BLaER1 (cell line): ENCODE data around the gene GTF3C1.

Source experiments
- H3K27ac ChIP-seq: shearing (Covaris generic); formaldehyde crosslinking; 2 replicates; pipeline ENCODE4 v1.8.1; 2022
- H3K27me3 ChIP-seq: shearing (Covaris generic); formaldehyde crosslinking; 2 replicates; pipeline ENCODE4 v1.8.1; 2022
- H3K36me3 ChIP-seq: shearing (Covaris generic); formaldehyde crosslinking; 2 replicates; pipeline ENCODE4 v1.8.1; 2022
- H3K4me1 ChIP-seq: shearing (Covaris generic); formaldehyde crosslinking; 2 replicates; pipeline ENCODE4 v1.8.1; 2022
- H3K4me2 ChIP-seq: shearing (Covaris generic); formaldehyde crosslinking; 2 replicates; pipeline ENCODE4 v1.8.1; 2022
- H3K4me3 ChIP-seq: shearing (Covaris generic); formaldehyde crosslinking; 2 replicates; pipeline ENCODE4 v1.8.1; 2022
- H3K9ac ChIP-seq: shearing (Covaris generic); formaldehyde crosslinking; 2 replicates; pipeline ENCODE4 v1.8.1; 2022
- H3K9me3 ChIP-seq: shearing (Covaris generic); formaldehyde crosslinking; 2 replicates; pipeline ENCODE4 v1.8.1; 2022
- H4K20me1 ChIP-seq: shearing (Covaris generic); formaldehyde crosslinking; 2 replicates; pipeline ENCODE4 v1.8.1; 2022
- Cebpa-rat ChIP-seq: shearing (Covaris generic); IDR thresholded peaks from 2 replicates; pipeline ENCODE4 v1.8.1; 2022

The GTF3C1 gene

DNA sequence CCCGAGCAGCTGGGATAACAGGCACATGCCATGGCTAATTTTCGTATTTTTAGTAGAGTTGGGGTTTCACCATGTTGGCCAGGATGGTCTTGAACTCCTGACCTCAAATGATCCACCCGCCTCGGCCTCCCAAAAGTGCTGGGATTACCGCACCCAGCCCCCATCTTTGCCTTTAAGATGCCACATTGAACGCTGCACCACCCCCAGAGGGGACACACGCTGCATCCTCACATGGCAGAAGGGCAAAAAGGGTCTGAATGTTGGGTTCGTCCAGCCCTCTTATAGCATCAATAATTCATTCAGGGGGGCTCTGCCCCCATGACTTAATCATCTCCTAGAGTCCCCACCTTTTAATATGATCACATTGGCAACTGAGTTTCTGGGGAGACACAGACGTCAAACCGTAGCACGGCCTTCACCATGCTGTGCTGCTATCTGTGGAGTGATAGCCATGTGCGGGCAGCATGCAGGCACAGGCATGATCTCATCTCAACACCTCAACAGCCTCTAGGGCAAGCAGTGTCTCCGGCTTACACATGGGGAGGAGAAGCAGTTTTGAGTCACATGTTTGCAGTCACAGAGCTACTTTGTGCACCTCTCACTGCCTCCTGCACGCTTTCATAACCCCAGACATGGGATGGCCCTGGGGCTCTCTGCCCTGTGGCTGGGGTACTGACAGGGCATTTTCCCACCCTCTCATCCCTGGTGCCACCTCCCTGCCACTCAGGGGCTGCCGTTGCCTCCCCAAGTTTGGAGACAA, 117.8 kb downstream of the GTF3C1 start:
- H3K4me3 ChIP-seq = no peak overlapping the region
- no peaks in the 10 kb centered on the region for H4K20me1 ChIP-seq
- H3K4me2 ChIP-seq = peak overlapping the region; percentile 89
- peak overlapping the region; percentile 16; the same call in 1 of the 2 replicates for H3K9ac ChIP-seq
- peak overlapping the region; percentile 90 for H3K27ac ChIP-seq
- H3K9me3 ChIP-seq = no peaks in the 10 kb centered on the region
- no peak for TF ChIP-seq Cebpa-rat
- no peaks in the 10 kb centered on the region for H3K27me3 ChIP-seq
- peaks cover 23% of the 10 kb centered on the region; the same call in 1 of the 2 replicates for H3K36me3 ChIP-seq
- peaks cover 83% of the 10 kb centered on the region for H3K4me1 ChIP-seq

DNA sequence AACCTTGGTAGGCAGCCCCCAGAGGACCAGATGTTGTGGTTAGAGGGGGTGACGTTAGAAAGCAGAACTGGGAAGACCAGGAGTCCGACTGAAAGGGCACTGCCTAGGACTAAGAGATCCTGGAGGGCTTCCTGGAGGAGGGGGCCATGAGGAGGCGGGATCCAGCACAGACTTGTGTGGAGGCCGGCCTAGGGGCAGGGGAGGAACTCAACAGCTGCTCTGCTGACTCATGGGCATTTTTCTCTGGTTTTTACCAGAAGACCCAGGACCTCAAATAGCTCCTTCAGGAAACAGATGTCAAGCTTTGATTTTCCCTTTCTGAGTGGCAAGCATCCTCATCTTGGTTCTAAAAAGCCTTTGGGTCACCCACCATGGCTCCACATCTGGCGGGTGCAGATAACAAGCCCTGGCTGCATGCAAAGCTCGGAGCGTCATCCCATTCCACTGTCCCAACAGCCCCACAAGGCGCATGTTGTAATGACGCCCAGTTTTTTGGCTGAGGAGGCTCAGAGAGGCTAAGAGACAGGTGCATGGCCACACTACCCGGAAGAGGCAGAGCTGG, 118.7 kb downstream of the GTF3C1 start:
- peaks cover 92% of the 10 kb centered on the region for H3K4me1 ChIP-seq
- H3K36me3 ChIP-seq = peaks cover 21% of the 10 kb centered on the region; the same call in 1 of the 2 replicates
- peak overlapping the region; percentile 90 for H3K27ac ChIP-seq
- H3K9ac ChIP-seq = peak overlapping the region; percentile 66; the same call in 1 of the 2 replicates
- no peaks in the 10 kb centered on the region for H3K9me3 ChIP-seq
- H3K27me3 ChIP-seq = no peaks in the 10 kb centered on the region
- no peak for TF ChIP-seq Cebpa-rat
- H3K4me2 ChIP-seq = peak overlapping the region; percentile 89
- 0 out of 2 replicates have a peak overlapping the region, but pooled peaks have one; percentile 44 for H3K4me3 ChIP-seq
- no peaks in the 10 kb centered on the region for H4K20me1 ChIP-seq

GRCh38 chr16:27430512-27430911, 119.2 kb downstream of the GTF3C1 start:
- peak overlapping the region; percentile 89 for H3K4me2 ChIP-seq

DNA sequence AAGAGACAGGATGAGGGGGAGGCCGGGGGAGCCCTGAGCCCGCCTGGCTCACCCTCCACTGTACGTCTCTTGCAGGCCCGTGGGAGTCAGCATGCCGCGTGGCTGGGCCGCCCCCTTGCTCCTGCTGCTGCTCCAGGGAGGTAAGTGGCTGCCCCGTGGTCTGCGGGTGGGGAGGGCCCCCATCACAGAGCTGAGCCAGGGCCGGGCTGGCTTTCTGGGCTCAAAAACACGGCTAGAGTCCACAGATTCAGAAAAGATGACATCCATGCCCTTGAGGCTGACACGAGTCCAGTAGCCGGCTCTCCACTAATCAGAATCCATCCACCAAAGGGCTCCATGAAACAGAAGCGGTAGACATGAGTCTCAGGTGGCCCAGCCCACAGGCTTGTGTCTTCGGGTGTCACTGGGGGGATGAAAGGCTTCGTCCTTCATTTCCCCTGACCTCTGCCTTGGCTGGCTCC, 119.7 kb downstream of the GTF3C1 start:
- Histone ChIP-seq H3K9ac (peak overlapping the region; percentile 66), H3K27ac (peak overlapping the region; percentile 90), H3K4me3 (peak overlapping the region; percentile 44), H3K9me3 (no peaks in the 10 kb centered on the region), H3K4me1 (peaks cover 100% of the 10 kb centered on the region), H4K20me1 (no peaks in the 10 kb centered on the region), H3K27me3 (no peaks in the 10 kb centered on the region), H3K4me2 (peak overlapping the region; percentile 89), H3K36me3 (peaks cover 12% of the 10 kb centered on the region; the same call in 1 of the 2 replicates)
- no peak for TF ChIP-seq Cebpa-rat

More at GRCh38 chr16:27430512-27430911, 119.2 kb downstream of the GTF3C1 start:
- Histone ChIP-seq H3K27me3 (no peaks in the 10 kb centered on the region), H3K27ac (peak overlapping the region; percentile 90), H3K9me3 (no peaks in the 10 kb centered on the region), H3K4me3 (peak overlapping the region; percentile 44; the same call in 1 of the 2 replicates), H4K20me1 (no peaks in the 10 kb centered on the region), H3K9ac (peak overlapping the region; percentile 66), H3K36me3 (peaks cover 17% of the 10 kb centered on the region; the same call in 1 of the 2 replicates), H3K4me1 (peaks cover 97% of the 10 kb centered on the region)
- no peak for TF ChIP-seq Cebpa-rat

GRCh38 chr16:27429330-27429871, 120.3 kb downstream of the GTF3C1 start:
- Histone ChIP-seq H3K36me3 (peaks cover 6% of the 10 kb centered on the region; the same call in 1 of the 2 replicates), H3K27me3 (no peaks in the 10 kb centered on the region), H4K20me1 (no peaks in the 10 kb centered on the region), H3K4me3 (peak overlapping the region; percentile 44; the same call in 1 of the 2 replicates), H3K9ac (peak overlapping the region; percentile 66), H3K27ac (peak overlapping the region; percentile 90), H3K4me2 (peak overlapping the region; percentile 89), H3K9me3 (no peaks in the 10 kb centered on the region), H3K4me1 (peaks cover 100% of the 10 kb centered on the region)
- TF ChIP-seq Cebpa-rat = no peak

DNA sequence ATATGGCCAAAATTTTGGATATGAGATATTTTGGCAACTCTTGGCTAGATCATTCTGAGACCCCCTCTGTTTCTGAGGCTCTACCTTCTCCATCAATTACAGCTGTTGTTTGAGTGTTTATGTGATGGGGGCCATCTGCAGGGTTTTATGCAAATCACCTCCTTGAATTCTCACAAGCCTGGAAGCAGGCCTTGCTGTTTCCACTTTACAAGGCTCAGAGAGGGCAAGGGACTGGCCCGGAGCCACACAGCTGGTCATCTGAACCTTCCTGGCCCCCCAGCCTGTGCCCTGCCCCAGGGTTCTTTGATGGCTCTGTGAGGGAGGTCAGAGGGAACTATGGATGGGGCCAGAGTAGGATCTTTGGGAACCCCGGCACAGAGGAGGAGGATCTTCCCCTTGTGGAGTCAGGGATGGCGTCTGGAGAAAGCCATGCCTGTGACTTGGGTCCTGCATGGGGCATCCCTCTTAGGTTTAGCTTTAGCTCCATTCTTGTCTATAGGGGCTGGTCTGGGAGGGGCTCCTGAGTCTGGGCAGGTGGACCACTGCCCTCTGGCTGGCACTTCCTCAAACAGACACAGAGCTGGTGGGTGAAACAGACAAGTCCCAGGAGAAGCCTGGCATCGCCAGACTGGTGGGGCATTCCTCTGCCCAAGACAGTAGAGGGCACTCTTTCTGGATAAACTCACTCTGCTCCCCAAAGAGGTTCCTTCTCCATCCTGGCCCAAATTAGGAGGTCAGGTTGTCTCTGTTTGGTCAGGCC, 121.5 kb downstream of the GTF3C1 start:
- Histone ChIP-seq H4K20me1 (no peaks in the 10 kb centered on the region), H3K4me2 (peak overlapping the region; percentile 89), H3K27me3 (no peaks in the 10 kb centered on the region), H3K9ac (peak overlapping the region; percentile 39; the same call in 1 of the 2 replicates), H3K9me3 (peaks cover 2% of the 10 kb centered on the region), H3K27ac (peak overlapping the region; percentile 66), H3K4me1 (peaks cover 90% of the 10 kb centered on the region), H3K36me3 (no peaks in the 10 kb centered on the region), H3K4me3 (peak overlapping the region; percentile 58)
- TF ChIP-seq Cebpa-rat = no peak

DNA sequence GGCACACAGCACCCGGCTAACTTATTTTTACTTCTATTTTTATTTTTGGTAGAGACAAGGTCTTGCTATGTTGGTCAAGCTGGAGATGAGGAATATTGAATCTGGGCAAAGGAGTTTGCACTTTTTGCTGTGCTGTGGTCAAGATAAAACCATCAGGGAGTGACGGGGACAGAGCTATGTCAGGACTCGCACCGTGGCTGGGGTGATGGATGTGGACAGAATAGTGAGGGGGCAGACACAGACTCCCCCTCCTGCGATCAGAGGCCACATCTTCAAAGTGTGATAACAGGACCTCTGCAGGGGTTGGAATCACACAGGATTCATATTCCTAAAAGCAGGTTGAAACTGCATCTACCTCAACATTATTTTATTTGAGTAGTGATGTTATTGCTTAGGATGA, 122.2 kb downstream of the GTF3C1 start:
- no peak for TF ChIP-seq Cebpa-rat
- Histone ChIP-seq H4K20me1 (no peaks in the 10 kb centered on the region), H3K9me3 (peaks cover 9% of the 10 kb centered on the region), H3K4me1 (peaks cover 83% of the 10 kb centered on the region), H3K4me2 (peak overlapping the region; percentile 89), H3K9ac (peak overlapping the region; percentile 69; the same call in 1 of the 2 replicates), H3K36me3 (no peaks in the 10 kb centered on the region), H3K4me3 (peak overlapping the region; percentile 58), H3K27ac (peak overlapping the region; percentile 84), H3K27me3 (no peaks in the 10 kb centered on the region)

DNA sequence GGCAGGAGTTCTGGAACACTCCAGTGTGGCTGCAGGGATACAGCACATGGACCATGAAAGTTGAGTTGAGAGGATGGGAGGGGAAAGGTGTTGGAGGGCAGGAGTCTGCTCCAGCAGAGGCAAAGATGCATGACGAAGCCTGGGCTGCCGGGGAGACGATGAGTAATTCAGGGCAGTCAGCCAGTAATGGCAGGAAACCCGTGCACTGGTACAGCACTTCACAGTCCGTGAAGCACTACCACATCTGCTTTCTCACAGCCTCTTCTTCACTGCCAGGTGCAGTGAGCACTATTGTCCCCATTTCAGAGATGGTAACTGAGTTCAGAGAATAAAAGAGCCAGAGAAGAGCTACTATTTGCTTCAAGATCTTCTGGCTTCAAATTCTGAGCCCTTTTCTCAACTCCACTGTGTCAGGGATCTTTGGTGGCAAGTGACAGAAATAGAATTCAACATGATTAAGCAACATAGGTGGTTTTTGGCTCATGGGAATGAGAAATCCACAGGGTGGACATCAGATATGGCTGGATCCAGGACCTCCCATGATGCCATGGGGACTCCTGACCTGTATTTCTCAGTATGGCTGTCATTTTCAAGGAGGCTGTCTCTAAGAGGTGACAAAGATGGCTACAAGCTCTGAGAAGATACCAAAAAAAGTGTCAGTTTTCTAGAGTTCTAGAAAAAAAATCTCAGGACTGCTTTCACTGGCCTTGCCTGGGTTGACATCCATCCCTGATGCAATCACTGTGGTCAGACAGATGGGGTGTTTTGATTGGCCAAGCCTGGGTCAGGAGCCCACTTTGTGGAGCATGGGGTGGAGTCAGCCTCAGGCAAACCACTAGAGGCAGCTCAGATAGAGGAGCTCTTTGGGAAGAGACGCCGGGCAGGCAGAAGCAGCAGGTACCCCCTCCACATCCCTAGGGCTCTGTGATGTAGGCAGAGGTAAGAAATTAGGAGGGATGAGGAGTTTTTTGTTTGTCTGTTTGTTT, 123.0 kb downstream of the GTF3C1 start:
- H3K4me2 ChIP-seq = peak overlapping the region; percentile 89
- peak overlapping the region; percentile 69; the same call in 1 of the 2 replicates for H3K9ac ChIP-seq
- peak; percentile 92 for TF ChIP-seq Cebpa-rat
- peak overlapping the region; percentile 84 for H3K27ac ChIP-seq
- H3K36me3 ChIP-seq = no peaks in the 10 kb centered on the region
- H3K27me3 ChIP-seq = no peaks in the 10 kb centered on the region
- peaks cover 16% of the 10 kb centered on the region for H3K9me3 ChIP-seq
- peaks cover 75% of the 10 kb centered on the region for H3K4me1 ChIP-seq
- no peaks in the 10 kb centered on the region for H4K20me1 ChIP-seq
- peak overlapping the region; percentile 58 for H3K4me3 ChIP-seq
